HepG2 (cell line): ENCODE measurements around the gene ZNF747. TPM values are rescaled to one million over a fixed set of nuclear protein-coding genes. Genes with fewer than 3 reads are reported as not detected.
A peak's percentile ranks its signal among the peaks of the same experiment; 100 is the strongest.

ENCODE experiments used
- CEBPG ChIP-seq: IDR thresholded peaks from 2 replicates; pipeline ENCODE4 v1.6.1; 2016
- HMG20A ChIP-seq: IDR thresholded peaks from 2 replicates; pipeline ENCODE4 v1.6.1; 2016; ENCODE audit warnings: borderline replicate concordance
- KDM3A ChIP-seq: IDR thresholded peaks from 2 replicates; pipeline ENCODE4 v1.6.1; 2018; ENCODE audit warnings: low read depth, missing compliant biosample characterization
- KLF9 ChIP-seq: IDR thresholded peaks from 2 replicates; pipeline ENCODE4 v1.6.1; 2016; ENCODE audit warnings: low read depth
- NBN ChIP-seq: fragments of 450-650 bp; conservative IDR thresholded peaks from 2 replicates; pipeline ENCODE4 v1.6.1; 2017
- NFIB ChIP-seq: sonication (generic); formaldehyde crosslinking; IDR thresholded peaks from 2 replicates; pipeline ENCODE4 v1.9.0; 2021; ENCODE audit warnings: missing genetic modification reagents, mild to moderate bottlenecking, borderline replicate concordance
- NFRKB ChIP-seq: fragments of 450-650 bp; IDR thresholded peaks from 2 replicates; pipeline ENCODE4 v1.6.1; 2017
- PLRG1 ChIP-seq: fragments of 450-650 bp; conservative IDR thresholded peaks from 2 replicates; pipeline ENCODE4 v1.6.1; 2016
- PPARG ChIP-seq: conservative IDR thresholded peaks from 2 replicates; pipeline ENCODE4 v1.6.1; 2016; ENCODE audit warnings: missing biosample characterization, missing genetic modification reagents
- SIX4 ChIP-seq: sonication (generic); formaldehyde crosslinking; IDR thresholded peaks from 2 replicates; pipeline ENCODE4 v1.4.0; 2020; ENCODE audit warnings: missing genetic modification reagents
- SP4 ChIP-seq: sonication (generic); formaldehyde crosslinking; IDR thresholded peaks from 2 replicates; pipeline ENCODE4 v1.8.1; 2023; ENCODE audit warnings: mild to moderate bottlenecking, missing genetic modification reagents
- ZNF253 ChIP-seq: sonication (generic); formaldehyde crosslinking; IDR thresholded peaks from 2 replicates; pipeline ENCODE4 v1.8.0; 2022; ENCODE audit warnings: mild to moderate bottlenecking, missing genetic modification reagents, borderline replicate concordance
- ZNF318 ChIP-seq: sonication (generic); formaldehyde crosslinking; IDR thresholded peaks from 2 replicates; pipeline ENCODE4 v1.4.0; 2020; ENCODE audit warnings: mild to moderate bottlenecking, missing genetic modification reagents
- ZNF7 ChIP-seq: IDR thresholded peaks from 2 replicates; pipeline ENCODE4 v1.6.1; 2016; ENCODE audit warnings: missing biosample characterization, missing genetic modification reagents
- polyA plus RNA-seq, 8 experiments: library from polyadenylated mRNA; depleted of rRNA in 3 of 8; stranded (reverse) in 7 of 8; unstranded in 1 of 8; fragments of >200 nt; fragmentation: Illumina TruSeq in 4 of 8; extraction: Trizol in 4 of 8; gene quantifications; 2 replicates each; pipeline versions ENCODE4 v1.2.1 to v1.2.3, GENCODE V29; 2011 to 2016; ENCODE audit warnings: low read depth in 4 of 8, missing spikeins in 1 of 8, mixed read lengths in 1 of 8; ENCODE audit not compliant: insufficient read depth in 1 of 8
- total RNA-seq, 5 experiments: library from RNA; depleted of rRNA; stranded (reverse); fragments of >200 nt; fragmentation: Illumina TruSeq; extraction: Trizol; gene quantifications; 2 replicates each; pipeline ENCODE4 v1.2.3, GENCODE V29; 2016; ENCODE audit warnings: low read depth in 1 of 5
- TF ChIP-seq, protein P1 (sequence below): sonication (generic); formaldehyde crosslinking; IDR thresholded peaks from 2 replicates; pipeline ENCODE4 v1.5.0; 2020; ENCODE audit warnings: mild to moderate bottlenecking, missing genetic modification reagents, moderate library complexity
- TF ChIP-seq, protein P2 (sequence below): sonication (generic); formaldehyde crosslinking; IDR thresholded peaks from 2 replicates; pipeline ENCODE4 v1.4.0; 2020; ENCODE audit warnings: mild to moderate bottlenecking, missing genetic modification reagents

The ZNF747 gene
- total and polyA plus RNA-seq, 2 of the 13 experiments (the other 11 are each of a cell fraction or from before 2014, with no cell fraction given), result 7.2 to 10.2 TPM

GRCh38 chr16:30571445-30572322 lies 37.0 kb upstream of the ZNF747 start, which contains the start of gene ZNF688 (continued):
- TF ChIP-seq KLF9 (CRISPR knock-in tag) (peak; percentile 77), ZNF318 (no peak), PPARG (CRISPR knock-in tag) (no peak; the same call in 1 of the 2 replicates), PLRG1 (no peak), SP4 (CRISPR knock-in tag) (peak; percentile 87), ZNF253 (no peak), KDM3A (CRISPR knock-in tag) (no peak; the same call in 1 of the 2 replicates), CEBPG (no peak), ZNF7 (CRISPR knock-in tag) (no peak), NBN (no peak), NFRKB (peak; percentile 83), NFIB (CRISPR knock-in tag) (no peak), HMG20A (no peak), SIX4 (CRISPR knock-in tag) (no peak; the same call in 1 of the 2 replicates)
- TF ChIP-seq, protein P1, sequence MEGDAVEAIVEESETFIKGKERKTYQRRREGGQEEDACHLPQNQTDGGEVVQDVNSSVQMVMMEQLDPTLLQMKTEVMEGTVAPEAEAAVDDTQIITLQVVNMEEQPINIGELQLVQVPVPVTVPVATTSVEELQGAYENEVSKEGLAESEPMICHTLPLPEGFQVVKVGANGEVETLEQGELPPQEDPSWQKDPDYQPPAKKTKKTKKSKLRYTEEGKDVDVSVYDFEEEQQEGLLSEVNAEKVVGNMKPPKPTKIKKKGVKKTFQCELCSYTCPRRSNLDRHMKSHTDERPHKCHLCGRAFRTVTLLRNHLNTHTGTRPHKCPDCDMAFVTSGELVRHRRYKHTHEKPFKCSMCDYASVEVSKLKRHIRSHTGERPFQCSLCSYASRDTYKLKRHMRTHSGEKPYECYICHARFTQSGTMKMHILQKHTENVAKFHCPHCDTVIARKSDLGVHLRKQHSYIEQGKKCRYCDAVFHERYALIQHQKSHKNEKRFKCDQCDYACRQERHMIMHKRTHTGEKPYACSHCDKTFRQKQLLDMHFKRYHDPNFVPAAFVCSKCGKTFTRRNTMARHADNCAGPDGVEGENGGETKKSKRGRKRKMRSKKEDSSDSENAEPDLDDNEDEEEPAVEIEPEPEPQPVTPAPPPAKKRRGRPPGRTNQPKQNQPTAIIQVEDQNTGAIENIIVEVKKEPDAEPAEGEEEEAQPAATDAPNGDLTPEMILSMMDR (CRISPR knock-in tag), result no peak
- TF ChIP-seq, protein P2, sequence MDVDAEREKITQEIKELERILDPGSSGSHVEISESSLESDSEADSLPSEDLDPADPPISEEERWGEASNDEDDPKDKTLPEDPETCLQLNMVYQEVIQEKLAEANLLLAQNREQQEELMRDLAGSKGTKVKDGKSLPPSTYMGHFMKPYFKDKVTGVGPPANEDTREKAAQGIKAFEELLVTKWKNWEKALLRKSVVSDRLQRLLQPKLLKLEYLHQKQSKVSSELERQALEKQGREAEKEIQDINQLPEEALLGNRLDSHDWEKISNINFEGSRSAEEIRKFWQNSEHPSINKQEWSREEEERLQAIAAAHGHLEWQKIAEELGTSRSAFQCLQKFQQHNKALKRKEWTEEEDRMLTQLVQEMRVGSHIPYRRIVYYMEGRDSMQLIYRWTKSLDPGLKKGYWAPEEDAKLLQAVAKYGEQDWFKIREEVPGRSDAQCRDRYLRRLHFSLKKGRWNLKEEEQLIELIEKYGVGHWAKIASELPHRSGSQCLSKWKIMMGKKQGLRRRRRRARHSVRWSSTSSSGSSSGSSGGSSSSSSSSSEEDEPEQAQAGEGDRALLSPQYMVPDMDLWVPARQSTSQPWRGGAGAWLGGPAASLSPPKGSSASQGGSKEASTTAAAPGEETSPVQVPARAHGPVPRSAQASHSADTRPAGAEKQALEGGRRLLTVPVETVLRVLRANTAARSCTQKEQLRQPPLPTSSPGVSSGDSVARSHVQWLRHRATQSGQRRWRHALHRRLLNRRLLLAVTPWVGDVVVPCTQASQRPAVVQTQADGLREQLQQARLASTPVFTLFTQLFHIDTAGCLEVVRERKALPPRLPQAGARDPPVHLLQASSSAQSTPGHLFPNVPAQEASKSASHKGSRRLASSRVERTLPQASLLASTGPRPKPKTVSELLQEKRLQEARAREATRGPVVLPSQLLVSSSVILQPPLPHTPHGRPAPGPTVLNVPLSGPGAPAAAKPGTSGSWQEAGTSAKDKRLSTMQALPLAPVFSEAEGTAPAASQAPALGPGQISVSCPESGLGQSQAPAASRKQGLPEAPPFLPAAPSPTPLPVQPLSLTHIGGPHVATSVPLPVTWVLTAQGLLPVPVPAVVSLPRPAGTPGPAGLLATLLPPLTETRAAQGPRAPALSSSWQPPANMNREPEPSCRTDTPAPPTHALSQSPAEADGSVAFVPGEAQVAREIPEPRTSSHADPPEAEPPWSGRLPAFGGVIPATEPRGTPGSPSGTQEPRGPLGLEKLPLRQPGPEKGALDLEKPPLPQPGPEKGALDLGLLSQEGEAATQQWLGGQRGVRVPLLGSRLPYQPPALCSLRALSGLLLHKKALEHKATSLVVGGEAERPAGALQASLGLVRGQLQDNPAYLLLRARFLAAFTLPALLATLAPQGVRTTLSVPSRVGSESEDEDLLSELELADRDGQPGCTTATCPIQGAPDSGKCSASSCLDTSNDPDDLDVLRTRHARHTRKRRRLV (CRISPR knock-in tag), result no peak
